LNCaP clone FGC (cell line): Measurements from ENCODE around the gene SMIM20.

Source experiments
- DNase-seq: peaks from one replicate; pipeline ENCODE4 v3.0.0-alpha.2; 2011; ENCODE audit warnings: low read depth
- H3K4me3 ChIP-seq: 2 replicates; pipeline ENCODE4 v1.5.1; 2011; ENCODE audit warnings: mild to moderate bottlenecking, low read depth, low read length, control low read depth
- CTCF ChIP-seq: IDR thresholded peaks from 2 replicates; pipeline ENCODE4 v1.5.1; 2012; ENCODE audit warnings: mild to moderate bottlenecking; ENCODE audit not compliant: control insufficient read depth, insufficient read depth; ENCODE audit errors: extremely low read depth

SMIM20 gene

GRCh38 chr4:25938366-25938765 lies 24.3 kb downstream of the SMIM20 start:
- no peak for DNase-seq
- no peak overlapping the region for H3K4me3 ChIP-seq
- no peak for TF ChIP-seq CTCF

GRCh38 chr4:25938787-25939186 lies 24.8 kb downstream of the SMIM20 start:
- no peak overlapping the region for H3K4me3 ChIP-seq
- no peak for DNase-seq
- TF ChIP-seq CTCF, result no peak

GRCh38 chr4:25939330-25939729 lies 25.3 kb downstream of the SMIM20 start:
- DNase-seq, result no peak
- H3K4me3 ChIP-seq, result no peak overlapping the region

GRCh38 chr4:25941457-25942221 lies 27.6 kb downstream of the SMIM20 start:
- DNase-seq, result no peak
- TF ChIP-seq CTCF, result no peak
- no peak overlapping the region for H3K4me3 ChIP-seq

More at GRCh38 chr4:25939330-25939729, 25.3 kb downstream of the SMIM20 start:
- no peak for TF ChIP-seq CTCF

- no peak for TF ChIP-seq CTCF
- no peak overlapping the region for H3K4me3 ChIP-seq
- DNase-seq, result no peak
Observed at GRCh38 chr4:25943312-25943711, 29.3 kb downstream of the SMIM20 start.

- no peak overlapping the region for H3K4me3 ChIP-seq
- no peak for DNase-seq
- TF ChIP-seq CTCF, result no peak
Observed at GRCh38 chr4:25943805-25944204, 29.8 kb downstream of the SMIM20 start.

GRCh38 chr4:25948051-25948450 lies 34.0 kb downstream of the SMIM20 start:
- TF ChIP-seq CTCF, result no peak
- DNase-seq, result no peak

More at GRCh38 chr4:25948051-25948450, 34.0 kb downstream of the SMIM20 start:
- H3K4me3 ChIP-seq, result no peak overlapping the region
